Measurements from ENCODE around the gene PHF3. TPM values are rescaled to one million over a fixed set of nuclear protein-coding genes. Genes with fewer than 3 reads are reported as not detected.
"Not testable (repeated sequence)": the region's sequence is repeated elsewhere in the genome, so short reads cannot be mapped to it uniquely, and the experiment has no call there.

PHF3 gene
- total RNA-seq, 2 donors from 2014 or later, result 41.0 to 44.8 TPM

- intact Hi-C loops (cut with DNase I), result no loop called here
- DNase-seq (ENCODE audit: low spot score), result no peak
Measured at GRCh38 chr6:63683071-63683603, 47.5 kb downstream of the PHF3 start.

- no peak for DNase-seq (ENCODE audit: low spot score)
- intact Hi-C loops (cut with DNase I), result no loop called here
Measured at GRCh38 chr6:63685446-63686379, 50.1 kb downstream of the PHF3 start.

GRCh38 chr6:63689421-63689820, 53.8 kb downstream of the PHF3 start:
- intact Hi-C loops (cut with DNase I), result no loop called here

GRCh38 chr6:63690221-63690620, 54.6 kb downstream of the PHF3 start:
- no peak for DNase-seq (ENCODE audit: low spot score)

More at GRCh38 chr6:63689421-63689820, 53.8 kb downstream of the PHF3 start:
- DNase-seq (ENCODE audit: low spot score), result no peak

GRCh38 chr6:63705707-63706106, 70.1 kb downstream of the PHF3 start:
- intact Hi-C loops (cut with DNase I), result no loop called here

More at GRCh38 chr6:63690221-63690620, 54.6 kb downstream of the PHF3 start:
- intact Hi-C loops (cut with DNase I), result no loop called here

GRCh38 chr6:63706630-63707029, 71.0 kb downstream of the PHF3 start:
- no peak for DNase-seq (ENCODE audit: low spot score)
- intact Hi-C loops (cut with DNase I), result no loop called here

More at GRCh38 chr6:63705707-63706106, 70.1 kb downstream of the PHF3 start:
- DNase-seq (ENCODE audit: low spot score), result no peak

- DNase-seq (ENCODE audit: low spot score), result no peak
- intact Hi-C loops (cut with DNase I), result no loop called here
Measured at GRCh38 chr6:63708631-63709030, 73.0 kb downstream of the PHF3 start.

GRCh38 chr6:63709148-63709547, 73.5 kb downstream of the PHF3 start:
- intact Hi-C loops (cut with DNase I), result no loop called here
- DNase-seq (ENCODE audit: low spot score), result no peak

GRCh38 chr6:63713332-63713731, 77.7 kb downstream of the PHF3 start:
- intact Hi-C loops (cut with DNase I), result no loop called here
- no peak for DNase-seq (ENCODE audit: low spot score)

- intact Hi-C loops (cut with DNase I), result no loop called here
- no peak for DNase-seq (ENCODE audit: low spot score)
Measured at GRCh38 chr6:63714091-63714490, 78.5 kb downstream of the PHF3 start.

- intact Hi-C loops (cut with DNase I), result no loop called here
- DNase-seq (ENCODE audit: low spot score), result no peak
Measured at GRCh38 chr6:63716169-63716568, 80.6 kb downstream of the PHF3 start.

GRCh38 chr6:63721181-63721580, 85.6 kb downstream of the PHF3 start:
- no peak for DNase-seq (ENCODE audit: low spot score)
- intact Hi-C loops (cut with DNase I), result no loop called here

GRCh38 chr6:63724721-63725120, 89.1 kb downstream of the PHF3 start:
- no peak for DNase-seq (ENCODE audit: low spot score)
- intact Hi-C loops (cut with DNase I), result no loop called here

GRCh38 chr6:63730311-63730710, 94.7 kb downstream of the PHF3 start:
- no peak for DNase-seq (ENCODE audit: low spot score)
- intact Hi-C loops (cut with DNase I), result no loop called here

- no peak for DNase-seq (ENCODE audit: low spot score)
- intact Hi-C loops (cut with DNase I), result no loop called here
Measured at GRCh38 chr6:63731930-63732329, 96.3 kb downstream of the PHF3 start.

GRCh38 chr6:63732336-63732735, 96.7 kb downstream of the PHF3 start:
- intact Hi-C loops (cut with DNase I), result no loop called here

GRCh38 chr6:63734923-63735322, 99.3 kb downstream of the PHF3 start:
- DNase-seq (ENCODE audit: low spot score), result no peak
- intact Hi-C loops (cut with DNase I), result no loop called here

More at GRCh38 chr6:63732336-63732735, 96.7 kb downstream of the PHF3 start:
- DNase-seq (ENCODE audit: low spot score), result no peak

- intact Hi-C loops (cut with DNase I); DNase-seq (ENCODE audit: low spot score): not testable (repeated sequence)
Measured at GRCh38 chr6:63738190-63738589, 102.6 kb downstream of the PHF3 start.

GRCh38 chr6:63739094-63739687, 103.6 kb downstream of the PHF3 start:
- DNase-seq (ENCODE audit: low spot score), result no peak
- intact Hi-C loops (cut with DNase I), result no loop called here

GRCh38 chr6:63740709-63741108, 105.1 kb downstream of the PHF3 start:
- DNase-seq (ENCODE audit: low spot score), result no peak
- intact Hi-C loops (cut with DNase I), result no loop called here

Data from posterior vena cava (tissue), 2 donors.